ENCODE results near the gene HTR3D. TPM values are rescaled to one million over a fixed set of nuclear protein-coding genes. Genes with fewer than 3 reads are reported as not detected.
A peak's percentile ranks its signal among the peaks of the same experiment; 100 is the strongest.

Gene HTR3D
- total and polyA plus RNA-seq, 2 of the 4 experiments (the other 2 are of a cell fraction), result not detected

DNA sequence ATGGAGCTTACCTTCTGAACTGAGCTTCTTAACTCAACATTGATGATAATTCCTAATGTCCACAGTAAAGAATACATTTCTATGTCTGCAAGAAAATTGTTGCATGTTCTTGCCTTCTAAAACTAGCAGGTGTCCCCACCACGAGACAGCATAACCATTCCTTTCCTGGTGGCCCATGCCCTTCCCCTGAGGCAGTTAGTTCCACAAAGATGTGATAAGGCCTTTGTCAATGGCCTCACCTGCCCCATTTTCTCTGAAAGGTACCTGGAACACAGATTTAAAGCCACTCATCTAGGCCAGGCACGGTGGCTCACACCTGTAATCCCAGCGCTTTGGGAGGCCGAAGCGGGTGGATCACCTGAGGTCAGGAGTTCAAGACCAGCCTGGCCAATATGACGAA, 44.4 kb downstream of the HTR3D start:
- H3K36me3 ChIP-seq (ENCODE audit: control insufficient read depth, insufficient read depth, low read length), result no peaks in the 10 kb centered on the region
- H3K18ac ChIP-seq (ENCODE audit: low read depth, low read length), result no peak overlapping the region
- no peak overlapping the region for H2BK15ac ChIP-seq (ENCODE audit: low read depth, low read length)
- H3K27ac ChIP-seq (ENCODE audit: insufficient read depth, low read length), result no peak overlapping the region
- H3K27me3 ChIP-seq (ENCODE audit: control insufficient read depth, insufficient read depth, low read length), result peaks cover 16% of the 10 kb centered on the region
- H3K9ac ChIP-seq (ENCODE audit: low read depth, low read length), result no peak overlapping the region
- H4K20me1 ChIP-seq (ENCODE audit: insufficient read depth, low read length), result no peaks in the 10 kb centered on the region
- no peak overlapping the region for H2BK5ac ChIP-seq (ENCODE audit: low read depth, low read length, poor library complexity, severe bottlenecking)
- H3K23ac ChIP-seq (ENCODE audit: low read depth, low read length), result no peak overlapping the region
- H3K56ac ChIP-seq (ENCODE audit: extremely low read depth, insufficient read depth, low read length), result no peak overlapping the region
- H3K4ac ChIP-seq (ENCODE audit: low read depth, low read length), result no peak overlapping the region
- H4K91ac ChIP-seq (ENCODE audit: insufficient read depth, low read depth, low read length), result no peak overlapping the region
- in situ Hi-C loops (cut with MboI; ENCODE audit: low sequenced_read_pairs), result no loop called here
- H3K9me3 ChIP-seq (ENCODE audit: control insufficient read depth, insufficient read depth, low read length), result no peaks in the 10 kb centered on the region
- no peak overlapping the region for H3K4me2 ChIP-seq (ENCODE audit: low read depth, low read length)
- intact Hi-C loops (cut with micrococcal nuclease), result no loop called here
- H3K4me3 ChIP-seq (ENCODE audit: insufficient read depth, low read depth, low read length), result no peak overlapping the region
- H3K9me1 ChIP-seq (ENCODE audit: insufficient read depth, low read length), result no peaks in the 10 kb centered on the region
- DNase-seq (no peak), ATAC-seq (ENCODE audit: low read depth) (no peak)
- no peak overlapping the region for H4K5ac ChIP-seq (ENCODE audit: low read depth, low read length)
- no peak overlapping the region for H2AK5ac ChIP-seq (ENCODE audit: low read depth, low read length)
- ChIA-PET CTCF (no interaction called here), POLR2A (ENCODE audit: unreplicated experiment) (no interaction called here)
- dilution Hi-C loops (cut with HindIII; ENCODE audit: low sequenced_read_pairs, unreplicated experiment), result no loop called here
- H3K14ac ChIP-seq (replicated peaks; ENCODE audit: low read depth, low read length), result no peak overlapping the region
- peak overlapping the region; percentile 61 for H2AK9ac ChIP-seq (replicated peaks; ENCODE audit: low read depth, low read length, poor library complexity)
- no peak overlapping the region for H2BK20ac ChIP-seq (ENCODE audit: low read depth, low read length)
- H3K4me1 ChIP-seq (ENCODE audit: control insufficient read depth, insufficient read depth, low read length), result no peaks in the 10 kb centered on the region
- no peak overlapping the region for H2BK120ac ChIP-seq (ENCODE audit: low read depth, low read length)
- BruUV-seq (replicated peaks), result no TSS peak
- 50% methylated on average over 3 of the region's 6 CpGs; no CpG with 5 or more reads in 1 of the 2 experiments for WGBS, 2 experiments (ENCODE audit: extremely low coverage in 2 of 2, insufficient read length in 1 of 2)
- no peak overlapping the region for H4K8ac ChIP-seq (ENCODE audit: low read depth in 2 of 2, low read length in 2 of 2)
- TF ChIP-seq CHD1 (IDR thresholded peaks at IDR 0.05; ENCODE audit: low read depth, low read length) (no peak), CEBPB (IDR thresholded peaks at IDR 0.05; ENCODE audit: low read depth, low read length) (no peak), RCOR1 (IDR thresholded peaks at IDR 0.05; ENCODE audit: insufficient replicate concordance, low read length) (no peak), MAZ (IDR thresholded peaks at IDR 0.05; ENCODE audit: borderline replicate concordance, low read depth, low read length) (no peak), MXI1 (IDR thresholded peaks at IDR 0.05; ENCODE audit: borderline replicate concordance, low read depth, low read length) (no peak), CTCF (conservative IDR thresholded peaks at IDR 0.05; ENCODE audit: low read depth, low read length) (no peak), ELK1 (IDR thresholded peaks at IDR 0.05; ENCODE audit: borderline replicate concordance, low read depth, low read length) (no peak), SMC3 (IDR thresholded peaks at IDR 0.05; ENCODE audit: low read depth, low read length) (no peak), RAD21 (IDR thresholded peaks at IDR 0.05; ENCODE audit: low read length) (no peak), BHLHE40 (IDR thresholded peaks at IDR 0.05; ENCODE audit: low read depth, low read length) (no peak), USF2 (IDR thresholded peaks at IDR 0.05; ENCODE audit: low read depth, low read length) (no peak)
- no peaks in the 10 kb centered on the region for H3K79me1 ChIP-seq (ENCODE audit: low read depth in 1 of 2, low read length in 2 of 2)
- H2AFZ ChIP-seq (replicated peaks; ENCODE audit: low read length, poor library complexity), result no peak overlapping the region
